ENCODE data around the gene CPEB1.

- TF ChIP-seq, protein P1, sequence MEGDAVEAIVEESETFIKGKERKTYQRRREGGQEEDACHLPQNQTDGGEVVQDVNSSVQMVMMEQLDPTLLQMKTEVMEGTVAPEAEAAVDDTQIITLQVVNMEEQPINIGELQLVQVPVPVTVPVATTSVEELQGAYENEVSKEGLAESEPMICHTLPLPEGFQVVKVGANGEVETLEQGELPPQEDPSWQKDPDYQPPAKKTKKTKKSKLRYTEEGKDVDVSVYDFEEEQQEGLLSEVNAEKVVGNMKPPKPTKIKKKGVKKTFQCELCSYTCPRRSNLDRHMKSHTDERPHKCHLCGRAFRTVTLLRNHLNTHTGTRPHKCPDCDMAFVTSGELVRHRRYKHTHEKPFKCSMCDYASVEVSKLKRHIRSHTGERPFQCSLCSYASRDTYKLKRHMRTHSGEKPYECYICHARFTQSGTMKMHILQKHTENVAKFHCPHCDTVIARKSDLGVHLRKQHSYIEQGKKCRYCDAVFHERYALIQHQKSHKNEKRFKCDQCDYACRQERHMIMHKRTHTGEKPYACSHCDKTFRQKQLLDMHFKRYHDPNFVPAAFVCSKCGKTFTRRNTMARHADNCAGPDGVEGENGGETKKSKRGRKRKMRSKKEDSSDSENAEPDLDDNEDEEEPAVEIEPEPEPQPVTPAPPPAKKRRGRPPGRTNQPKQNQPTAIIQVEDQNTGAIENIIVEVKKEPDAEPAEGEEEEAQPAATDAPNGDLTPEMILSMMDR (conservative IDR thresholded peaks at IDR 0.05; ENCODE audit: low read depth in 2 of 2) = no peak
- TF ChIP-seq EZH2phosphoT487 (IDR thresholded peaks at IDR 0.05; ENCODE audit: unreplicated experiment) (no peak), POLR2AphosphoS5 (IDR thresholded peaks at IDR 0.05; ENCODE audit: low read depth) (no peak), NANOG (IDR thresholded peaks at IDR 0.05; ENCODE audit: borderline replicate concordance) (no peak), CREB1 (CRISPR knock-in tag; IDR thresholded peaks at IDR 0.05; ENCODE audit: low read depth) (no peak)
- TF ChIP-seq, protein P2, sequence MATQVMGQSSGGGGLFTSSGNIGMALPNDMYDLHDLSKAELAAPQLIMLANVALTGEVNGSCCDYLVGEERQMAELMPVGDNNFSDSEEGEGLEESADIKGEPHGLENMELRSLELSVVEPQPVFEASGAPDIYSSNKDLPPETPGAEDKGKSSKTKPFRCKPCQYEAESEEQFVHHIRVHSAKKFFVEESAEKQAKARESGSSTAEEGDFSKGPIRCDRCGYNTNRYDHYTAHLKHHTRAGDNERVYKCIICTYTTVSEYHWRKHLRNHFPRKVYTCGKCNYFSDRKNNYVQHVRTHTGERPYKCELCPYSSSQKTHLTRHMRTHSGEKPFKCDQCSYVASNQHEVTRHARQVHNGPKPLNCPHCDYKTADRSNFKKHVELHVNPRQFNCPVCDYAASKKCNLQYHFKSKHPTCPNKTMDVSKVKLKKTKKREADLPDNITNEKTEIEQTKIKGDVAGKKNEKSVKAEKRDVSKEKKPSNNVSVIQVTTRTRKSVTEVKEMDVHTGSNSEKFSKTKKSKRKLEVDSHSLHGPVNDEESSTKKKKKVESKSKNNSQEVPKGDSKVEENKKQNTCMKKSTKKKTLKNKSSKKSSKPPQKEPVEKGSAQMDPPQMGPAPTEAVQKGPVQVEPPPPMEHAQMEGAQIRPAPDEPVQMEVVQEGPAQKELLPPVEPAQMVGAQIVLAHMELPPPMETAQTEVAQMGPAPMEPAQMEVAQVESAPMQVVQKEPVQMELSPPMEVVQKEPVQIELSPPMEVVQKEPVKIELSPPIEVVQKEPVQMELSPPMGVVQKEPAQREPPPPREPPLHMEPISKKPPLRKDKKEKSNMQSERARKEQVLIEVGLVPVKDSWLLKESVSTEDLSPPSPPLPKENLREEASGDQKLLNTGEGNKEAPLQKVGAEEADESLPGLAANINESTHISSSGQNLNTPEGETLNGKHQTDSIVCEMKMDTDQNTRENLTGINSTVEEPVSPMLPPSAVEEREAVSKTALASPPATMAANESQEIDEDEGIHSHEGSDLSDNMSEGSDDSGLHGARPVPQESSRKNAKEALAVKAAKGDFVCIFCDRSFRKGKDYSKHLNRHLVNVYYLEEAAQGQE (IDR thresholded peaks at IDR 0.05; ENCODE audit: unreplicated experiment) = no peak
Measured at GRCh38 chr15:82613747-82614146, 33.4 kb downstream of the CPEB1 start.
